GM18870 (cell line): ENCODE results near the gene TDRD6.
"Not testable (repeated sequence)": the region's sequence is repeated elsewhere in the genome, so short reads cannot be mapped to it uniquely, and the experiment has no call there.

Experiments
- ATAC-seq: cut with Tn5 transposase; IDR thresholded peaks from one replicate; pipeline ENCODE4 v1.9.1; 2021; ENCODE audit warnings: moderate library complexity; ENCODE audit not compliant: unreplicated experiment

Gene TDRD6

GRCh38 chr6:46736906-46737305 is 49.2 kb downstream of the TDRD6 start:
- ATAC-seq: no peak

GRCh38 chr6:46741482-46741881 is 53.8 kb downstream of the TDRD6 start:
- no peak for ATAC-seq

GRCh38 chr6:46741910-46742309 is 54.2 kb downstream of the TDRD6 start:
- ATAC-seq: no peak

GRCh38 chr6:46743425-46744158 is 55.9 kb downstream of the TDRD6 start:
- no peak for ATAC-seq

- not testable (repeated sequence) for ATAC-seq
Measured at GRCh38 chr6:46744159-46744725, 56.6 kb downstream of the TDRD6 start.

GRCh38 chr6:46745973-46746372 is 58.3 kb downstream of the TDRD6 start:
- no peak for ATAC-seq

GRCh38 chr6:46746696-46747095 is 59.0 kb downstream of the TDRD6 start, which contains the start of gene ANKRD66:
Gene ANKRD66, plus strand, starts transcription at chr6:46746933. Its CDS starts 5,016 bp downstream, at chr6:46751949.
- ATAC-seq: no peak

- ATAC-seq: no peak
Measured at GRCh38 chr6:46748940-46749503, 61.3 kb downstream of the TDRD6 start.

GRCh38 chr6:46749731-46750130 is 62.0 kb downstream of the TDRD6 start:
- ATAC-seq: no peak

GRCh38 chr6:46751658-46752057 is 64.0 kb downstream of the TDRD6 start:
- ATAC-seq: no peak
